Activated CD8-positive, alpha-beta T cell treated with anti-CD3 and anti-CD28 coated beads for 36 hours (primary cell): Measurements from ENCODE around the gene PLXND1. TPM values are rescaled to one million over a fixed set of nuclear protein-coding genes. Genes with fewer than 3 reads are reported as not detected.
"Not testable (repeated sequence)": the region's sequence is repeated elsewhere in the genome, so short reads cannot be mapped to it uniquely, and the experiment has no call there.

Experiments used
- ATAC-seq: fragments of 200-7000 bp; cut with Tn5 transposase; one replicate; pipeline ENCODE4 v1.10.0; 2021; ENCODE audit warnings: mild to moderate bottlenecking, moderate library complexity
- CTCF ChIA-PET: fragments of 350-600 bp; sonication (Branson Sonifier 250); formaldehyde crosslinking; loops from one replicate; lab custom pipeline; 2021; ENCODE audit warnings: antibody characterized with exemption; lab: Charles Lee
- POLR2A ChIA-PET: fragments of 350-600 bp; sonication (Branson Sonifier 250); formaldehyde crosslinking; loops from one replicate; lab custom pipeline; 2021; ENCODE audit warnings: antibody characterized with exemption; lab: Charles Lee
- DNase-seq: peaks from one replicate; pipeline ENCODE4 v3.0.0-alpha.2; 2020
- H3K27ac Mint-ChIP-seq: one replicate; pipeline ENCODE4 v1.8.0; 2021; ENCODE audit warnings: mild to moderate bottlenecking, mixed read lengths
- H3K27me3 Mint-ChIP-seq: one replicate; pipeline ENCODE4 v1.8.0; 2021; ENCODE audit warnings: mixed read lengths
- H3K36me3 Mint-ChIP-seq: one replicate; pipeline ENCODE4 v1.8.0; 2021; ENCODE audit warnings: low read depth, mixed read lengths
- H3K4me1 Mint-ChIP-seq: one replicate; pipeline ENCODE4 v1.8.0; 2021; ENCODE audit warnings: low read depth, mixed read lengths
- H3K4me3 Mint-ChIP-seq: one replicate; pipeline ENCODE4 v1.8.0; 2021; ENCODE audit warnings: mild to moderate bottlenecking, moderate library complexity, mixed read lengths
- H3K9me3 Mint-ChIP-seq: one replicate; pipeline ENCODE4 v1.8.0; 2021; ENCODE audit warnings: mixed read lengths
- intact Hi-C: fragments of 100-400 bp; cut with micrococcal nuclease; formaldehyde crosslinking; loops from one replicate; pipeline ENCODE4 v1.10.0; 2022
- total RNA-seq, 2 experiments: library from RNA; stranded (reverse); gene quantifications; one replicate each; pipeline ENCODE4 v1.2.3, GENCODE V29; 2021
- TF ChIP-seq, protein P1 (sequence below): fragments of 200-600 bp; IDR thresholded peaks from one replicate; pipeline ENCODE4 v1.8.0; 2022; ENCODE audit warnings: antibody characterized with exemption, mild to moderate bottlenecking

Gene PLXND1
- total RNA-seq, 2 experiments from 2014 or later: 10.7 to 12.5 TPM

DNA sequence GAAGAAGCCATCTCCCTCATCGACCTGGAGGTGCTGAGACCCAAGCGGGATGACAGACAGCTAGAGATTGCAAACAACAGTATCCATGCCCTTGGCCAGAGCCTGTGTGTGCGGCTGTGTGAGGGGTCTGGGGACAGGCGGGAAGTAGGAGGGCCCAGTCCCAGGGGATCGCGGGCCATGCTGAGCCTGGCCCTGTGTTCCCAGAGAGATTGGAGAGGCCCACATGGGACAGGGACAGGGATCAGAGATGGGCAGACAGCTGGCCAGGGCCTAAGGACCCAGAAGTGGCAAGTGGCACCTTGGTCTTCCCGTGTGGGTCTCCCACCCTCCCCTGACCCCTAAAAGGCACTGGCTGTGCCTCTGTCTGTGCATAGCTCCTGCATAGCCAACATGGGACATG is 89.0 kb downstream of the PLXND1 start:
- POLR2A ChIA-PET: no interaction called here
- Mint-ChIP-seq H3K9me3 (no peaks in the 10 kb centered on the region), H3K4me1 (no peaks in the 10 kb centered on the region), H3K27me3 (no peaks in the 10 kb centered on the region), H3K36me3 (no peaks in the 10 kb centered on the region), H3K27ac (no peak overlapping the region), H3K4me3 (no peak overlapping the region)
- CTCF ChIA-PET: no interaction called here
- ATAC-seq (no peak), DNase-seq (no peak)
- intact Hi-C loops: no loop called here
- TF ChIP-seq, protein P1, sequence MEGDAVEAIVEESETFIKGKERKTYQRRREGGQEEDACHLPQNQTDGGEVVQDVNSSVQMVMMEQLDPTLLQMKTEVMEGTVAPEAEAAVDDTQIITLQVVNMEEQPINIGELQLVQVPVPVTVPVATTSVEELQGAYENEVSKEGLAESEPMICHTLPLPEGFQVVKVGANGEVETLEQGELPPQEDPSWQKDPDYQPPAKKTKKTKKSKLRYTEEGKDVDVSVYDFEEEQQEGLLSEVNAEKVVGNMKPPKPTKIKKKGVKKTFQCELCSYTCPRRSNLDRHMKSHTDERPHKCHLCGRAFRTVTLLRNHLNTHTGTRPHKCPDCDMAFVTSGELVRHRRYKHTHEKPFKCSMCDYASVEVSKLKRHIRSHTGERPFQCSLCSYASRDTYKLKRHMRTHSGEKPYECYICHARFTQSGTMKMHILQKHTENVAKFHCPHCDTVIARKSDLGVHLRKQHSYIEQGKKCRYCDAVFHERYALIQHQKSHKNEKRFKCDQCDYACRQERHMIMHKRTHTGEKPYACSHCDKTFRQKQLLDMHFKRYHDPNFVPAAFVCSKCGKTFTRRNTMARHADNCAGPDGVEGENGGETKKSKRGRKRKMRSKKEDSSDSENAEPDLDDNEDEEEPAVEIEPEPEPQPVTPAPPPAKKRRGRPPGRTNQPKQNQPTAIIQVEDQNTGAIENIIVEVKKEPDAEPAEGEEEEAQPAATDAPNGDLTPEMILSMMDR: no peak

DNA sequence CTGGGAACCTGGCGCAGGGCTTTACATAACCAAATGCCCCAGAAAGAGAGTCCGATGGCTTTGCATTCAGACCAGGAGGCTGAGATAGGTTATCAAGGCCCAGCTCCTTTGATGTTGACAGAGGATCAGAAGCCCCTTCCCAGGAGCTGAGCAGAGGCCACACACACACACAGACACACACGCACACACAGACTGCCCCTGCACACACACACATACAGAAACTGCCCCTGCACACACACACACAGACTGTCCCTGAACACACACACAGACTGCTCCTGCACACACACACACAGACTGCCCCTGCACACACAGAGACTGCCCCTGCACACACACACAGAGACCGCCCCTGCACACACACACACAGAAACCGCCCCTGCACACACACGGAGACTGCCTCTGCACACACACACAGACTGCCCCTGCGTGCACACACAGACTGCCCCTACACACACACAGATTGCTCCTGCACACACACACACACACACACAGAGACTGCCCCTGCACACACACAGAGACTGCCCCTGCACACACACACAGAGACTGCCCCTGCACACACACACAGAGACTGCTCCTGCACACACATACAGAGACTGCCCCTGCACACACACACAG is 90.5 kb downstream of the PLXND1 start:
- H3K27me3 Mint-ChIP-seq, POLR2A ChIA-PET, ATAC-seq, H3K4me3 Mint-ChIP-seq, intact Hi-C loops, DNase-seq, CTCF ChIA-PET, H3K36me3 Mint-ChIP-seq, H3K9me3 Mint-ChIP-seq, H3K4me1 Mint-ChIP-seq, H3K27ac Mint-ChIP-seq: not testable (repeated sequence)

DNA sequence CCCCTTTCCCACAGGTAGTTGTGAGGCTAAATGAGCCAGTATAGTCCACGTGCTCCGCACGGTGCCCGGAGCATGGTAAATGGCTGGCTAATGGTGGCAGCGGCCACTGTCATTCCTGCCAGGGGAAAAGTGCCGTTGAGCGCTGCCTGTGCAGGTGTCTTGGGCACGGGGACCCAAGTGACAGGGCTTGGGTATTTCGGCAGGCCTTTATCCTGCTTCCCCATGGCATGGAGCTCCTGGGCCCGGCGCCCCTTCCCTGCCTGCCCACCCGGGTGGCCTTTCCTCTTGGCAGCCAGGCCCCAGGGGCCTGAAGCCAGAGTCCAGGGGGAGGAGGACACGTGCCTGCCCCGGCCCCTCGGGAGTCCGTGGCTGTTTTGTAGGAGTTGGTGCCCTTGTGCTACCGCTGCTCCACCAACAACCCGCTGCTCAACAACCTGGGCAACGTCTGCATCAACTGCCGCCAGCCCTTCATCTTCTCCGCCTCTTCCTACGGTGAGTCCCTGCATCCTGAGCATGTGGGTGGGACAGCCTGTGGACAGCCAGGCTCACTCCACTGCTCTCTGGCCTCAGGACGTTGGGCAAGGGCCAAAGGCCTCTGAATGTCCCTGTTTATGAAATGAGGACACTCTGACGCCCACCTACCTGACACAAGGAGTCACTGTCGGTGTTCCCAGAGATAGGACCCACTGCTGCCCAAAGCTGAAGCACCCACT is 91.2 kb downstream of the PLXND1 start:
- intact Hi-C loops, H3K27me3 Mint-ChIP-seq, H3K4me1 Mint-ChIP-seq, DNase-seq, H3K36me3 Mint-ChIP-seq, H3K27ac Mint-ChIP-seq, POLR2A ChIA-PET, CTCF ChIA-PET, ATAC-seq, H3K9me3 Mint-ChIP-seq, H3K4me3 Mint-ChIP-seq: not testable (repeated sequence)

DNA sequence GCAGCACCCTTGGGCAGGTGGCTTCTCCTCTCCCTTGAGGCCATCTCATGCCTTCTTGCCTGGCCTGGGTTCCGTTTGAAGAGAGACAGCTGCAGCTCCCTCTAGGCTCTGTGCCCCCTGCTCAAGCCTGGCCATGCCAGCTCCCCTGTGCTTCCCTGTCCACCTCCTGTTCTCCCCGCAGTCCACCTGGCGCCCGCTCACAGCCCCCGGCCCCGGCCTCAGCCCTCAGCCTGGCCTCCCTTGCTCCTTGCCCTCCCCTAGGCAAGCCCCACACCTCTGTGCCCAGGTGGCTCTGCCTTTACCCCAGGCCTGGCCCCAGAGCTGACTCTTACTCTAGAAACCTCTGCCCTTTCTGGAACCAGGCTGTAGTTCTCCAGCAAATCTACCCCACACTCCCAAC is 91.9 kb downstream of the PLXND1 start:
- POLR2A ChIA-PET: interaction anchor here (0.5 kb wide), 1 partner anchor 331 kb away, joined by 3 read pairs; no protein-coding TSS in a partner anchor
- Mint-ChIP-seq H3K4me1 (peaks cover 2% of the 10 kb centered on the region), H3K27ac (no peak overlapping the region), H3K36me3 (no peaks in the 10 kb centered on the region), H3K4me3 (no peak overlapping the region), H3K9me3 (no peaks in the 10 kb centered on the region), H3K27me3 (no peaks in the 10 kb centered on the region)
- TF ChIP-seq, protein P1: no peak
- no peak for DNase-seq
- intact Hi-C loops: no loop called here
- CTCF ChIA-PET: no interaction called here
- no peak for ATAC-seq

DNA sequence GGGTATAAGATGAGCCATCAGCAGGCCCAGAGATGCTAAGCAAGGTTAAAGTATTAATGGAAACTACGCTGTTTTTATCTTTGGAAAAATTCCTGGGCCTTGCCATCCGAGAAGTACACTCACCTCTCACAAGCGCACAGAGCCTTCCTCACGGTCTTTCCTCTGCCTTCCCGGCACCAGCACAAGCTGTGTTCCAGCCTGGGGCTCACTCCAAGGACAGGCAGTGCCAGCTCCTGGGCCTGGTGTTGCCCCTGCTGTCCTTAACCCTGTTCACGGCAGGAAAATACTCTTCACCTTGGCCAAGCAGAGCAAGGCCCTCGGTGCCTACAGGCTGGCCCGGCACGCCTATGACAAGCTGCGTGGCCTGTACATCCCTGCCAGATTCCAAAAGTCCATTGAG is 92.4 kb downstream of the PLXND1 start:
- Mint-ChIP-seq H3K4me3 (no peak overlapping the region), H3K36me3 (no peaks in the 10 kb centered on the region), H3K27ac (no peak overlapping the region), H3K9me3 (no peaks in the 10 kb centered on the region), H3K27me3 (no peaks in the 10 kb centered on the region), H3K4me1 (peaks cover 2% of the 10 kb centered on the region)
- ChIA-PET CTCF (no interaction called here), POLR2A (no interaction called here)
- TF ChIP-seq, protein P1: no peak
- ATAC-seq (no peak), DNase-seq (no peak)
- intact Hi-C loops: no loop called here

DNA sequence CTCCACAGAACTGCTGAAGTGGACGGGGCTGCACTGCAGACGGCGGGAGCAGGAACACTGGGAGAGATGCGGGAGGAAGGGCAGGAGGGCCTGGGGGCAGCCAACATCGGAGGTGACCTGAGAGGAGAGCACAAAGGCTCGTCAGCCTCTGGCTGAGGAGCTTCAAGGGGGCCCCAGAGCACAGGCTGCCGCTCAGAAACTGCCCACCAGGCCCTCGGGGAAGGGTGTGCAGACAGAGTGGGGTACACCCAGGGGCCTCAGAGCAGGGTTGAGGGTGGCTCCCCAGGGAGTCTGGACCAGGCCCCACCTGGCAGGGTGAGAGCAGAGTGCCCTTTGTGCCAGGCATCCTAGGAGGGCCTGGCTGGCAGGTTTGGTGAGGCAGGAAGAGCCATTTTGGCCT is 92.8 kb downstream of the PLXND1 start:
- TF ChIP-seq, protein P1: no peak
- H3K27me3 Mint-ChIP-seq: no peaks in the 10 kb centered on the region
- H3K27ac Mint-ChIP-seq: no peak overlapping the region
- H3K9me3 Mint-ChIP-seq: no peaks in the 10 kb centered on the region
- no peak overlapping the region for H3K4me3 Mint-ChIP-seq
- DNase-seq (no peak), ATAC-seq (no peak)
- ChIA-PET POLR2A (no interaction called here), CTCF (no interaction called here)
- intact Hi-C loops: no loop called here
- H3K4me1 Mint-ChIP-seq: peaks cover 2% of the 10 kb centered on the region
- H3K36me3 Mint-ChIP-seq: no peaks in the 10 kb centered on the region
